Umbilical cord (tissue), 2 donors: ENCODE data around the gene DPYSL4. TPM values are rescaled to one million over a fixed set of nuclear protein-coding genes. Genes with fewer than 3 reads are reported as not detected.

Source experiments
- DNase-seq: peaks from one replicate; pipeline ENCODE4 v3.0.0-alpha.2; 2015; ENCODE audit warnings: low spot score
- total RNA-seq: library from RNA; depleted of rRNA; stranded (reverse); fragments of >200 nt; gene quantifications from one replicate; pipeline ENCODE4 v1.2.3, GENCODE V29; 2014; ENCODE audit warnings: low replicate concordance; ENCODE audit not compliant: insufficient read depth

The DPYSL4 gene
- total RNA-seq, 1 donor from 2014 or later = 1.2 TPM

GRCh38 chr10:132241086-132241485, 54.3 kb downstream of the DPYSL4 start:
- DNase-seq = no peak

GRCh38 chr10:132241496-132241895, 54.7 kb downstream of the DPYSL4 start:
- DNase-seq = no peak

GRCh38 chr10:132242103-132242840, 55.5 kb downstream of the DPYSL4 start:
- DNase-seq = no peak

GRCh38 chr10:132243141-132243540, 56.4 kb downstream of the DPYSL4 start:
- no peak for DNase-seq

GRCh38 chr10:132243626-132244025, 56.9 kb downstream of the DPYSL4 start:
- no peak for DNase-seq

GRCh38 chr10:132245056-132245455, 58.3 kb downstream of the DPYSL4 start:
- DNase-seq = no peak

DNA sequence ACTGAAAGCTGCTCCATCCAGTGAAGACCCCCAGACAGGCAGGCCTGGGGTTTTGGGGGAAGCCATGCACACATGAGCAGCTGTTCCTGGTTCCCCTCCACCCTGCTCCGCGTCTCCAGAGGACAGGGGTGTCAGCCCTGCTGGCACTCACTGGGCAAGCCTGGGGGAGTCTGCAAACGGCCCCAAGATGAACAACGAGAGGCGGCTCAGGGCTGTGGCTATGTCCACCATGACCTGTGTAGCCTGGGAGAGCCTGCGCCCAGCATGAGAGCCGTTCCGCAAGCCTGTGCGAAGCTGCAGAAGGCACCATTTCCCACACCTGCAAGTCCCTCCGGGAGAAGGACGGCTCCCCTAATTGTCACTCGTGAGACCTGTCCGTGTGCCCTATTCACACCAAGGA, 59.5 kb downstream of the DPYSL4 start:
- no peak for DNase-seq

DNA sequence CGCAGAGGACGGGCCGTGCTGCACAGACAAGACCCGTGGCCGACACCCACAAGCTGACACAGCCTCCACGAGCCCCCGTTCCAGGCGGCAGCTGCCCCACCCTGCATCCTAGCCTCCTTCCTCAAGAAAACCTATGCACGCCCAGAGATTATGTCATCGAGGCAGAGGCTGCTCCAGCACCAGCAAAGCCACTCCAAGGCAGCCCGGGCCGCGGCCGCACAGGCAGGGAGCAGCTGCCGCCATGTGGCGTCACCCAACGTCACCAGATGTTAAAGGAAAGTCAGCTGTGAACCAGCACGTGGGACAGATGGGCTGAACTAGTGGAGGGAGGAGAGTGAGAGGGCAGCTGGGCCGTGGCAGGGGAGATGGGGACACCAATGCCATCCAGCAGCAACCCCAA, 61.2 kb downstream of the DPYSL4 start:
- no peak for DNase-seq

- DNase-seq = no peak
Observed at GRCh38 chr10:132248455-132249225, 61.9 kb downstream of the DPYSL4 start.

- DNase-seq = no peak
Observed at GRCh38 chr10:132249226-132249724, 62.5 kb downstream of the DPYSL4 start.

- no peak for DNase-seq
Observed at GRCh38 chr10:132249824-132250375, 63.2 kb downstream of the DPYSL4 start.

- DNase-seq = no peak
Observed at GRCh38 chr10:132250481-132251475, 64.0 kb downstream of the DPYSL4 start.

GRCh38 chr10:132251928-132252327, 65.2 kb downstream of the DPYSL4 start:
- no peak for DNase-seq

DNA sequence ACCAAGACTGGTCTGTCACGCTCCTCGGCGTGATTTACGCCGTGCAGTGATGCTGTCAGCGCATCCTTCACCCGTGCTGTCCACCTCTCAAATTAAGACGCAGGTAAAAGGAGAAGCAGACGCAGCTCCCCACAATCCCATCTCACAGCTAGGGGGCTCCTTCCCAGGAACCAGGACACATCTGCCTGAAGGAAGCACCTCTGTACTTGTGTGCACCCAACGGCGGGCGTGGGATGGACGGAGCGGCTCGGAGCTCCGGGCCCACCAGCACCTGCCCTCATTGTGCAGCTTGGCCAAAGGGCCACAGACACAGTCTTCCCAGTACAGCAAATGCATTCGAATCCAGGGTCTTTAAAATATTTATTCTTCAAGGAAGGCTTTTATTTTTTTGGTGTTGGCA, 65.7 kb downstream of the DPYSL4 start:
- no peak for DNase-seq

DNA sequence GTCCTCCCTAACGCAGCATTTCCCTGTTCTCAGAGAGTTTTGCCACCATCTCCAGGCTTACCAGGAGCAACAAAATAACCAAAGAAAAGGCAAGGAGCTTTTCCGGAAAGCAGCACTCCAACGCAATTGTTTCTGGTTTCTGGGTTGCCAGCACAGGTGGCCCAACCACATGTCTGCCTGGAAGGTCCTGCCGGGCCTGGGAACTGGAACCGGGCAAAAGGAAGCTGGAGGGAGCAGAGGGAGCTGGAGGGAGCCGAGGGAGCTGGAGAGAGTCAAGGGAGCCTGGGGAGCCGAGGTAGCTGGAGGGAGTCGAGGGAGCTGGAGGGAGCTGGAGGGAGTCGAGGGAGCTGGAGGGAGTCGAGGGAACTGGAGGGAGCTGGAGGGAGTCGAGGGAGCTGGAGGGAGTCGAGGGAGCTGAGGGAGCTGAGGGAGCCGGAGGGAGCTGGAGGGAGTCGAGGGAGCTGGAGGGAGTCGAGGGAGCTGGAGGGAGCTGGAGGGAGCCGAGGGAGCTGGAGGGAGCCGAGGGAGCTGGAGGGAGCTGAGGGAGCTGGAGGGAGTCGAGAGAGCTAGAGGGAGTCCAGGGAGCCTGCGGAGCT, 66.4 kb downstream of the DPYSL4 start:
- no peak for DNase-seq

DNA sequence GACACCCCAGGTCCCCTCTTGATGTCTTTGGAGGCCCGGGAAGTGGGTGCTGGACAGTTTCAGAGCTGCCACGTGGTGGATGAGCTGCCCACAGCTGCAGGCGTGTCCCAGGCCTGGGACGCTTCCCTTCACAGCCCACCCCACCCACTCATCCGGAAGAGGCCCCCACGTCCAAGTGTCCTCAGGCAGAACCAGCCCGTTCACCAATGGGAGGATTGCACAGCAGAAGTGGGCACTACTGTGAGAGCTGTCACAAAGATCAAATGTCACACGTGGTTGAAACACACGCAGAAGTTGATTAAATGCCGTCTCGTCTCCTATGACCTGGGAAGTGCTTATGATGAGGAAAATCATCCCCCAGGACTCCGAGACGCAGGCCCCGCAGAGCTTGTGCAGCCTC, 68.1 kb downstream of the DPYSL4 start:
- DNase-seq = no peak

Other genes with a start within 250 kb of the DPYSL4 start
- gene BNIP3, start 205.0 kb upstream of the DPYSL4 start, total RNA-seq = 162 TPM
- 0.72 TPM for gene JAKMIP3, start 121.0 kb upstream of the DPYSL4 start, total RNA-seq
- not detected for gene STK32C, start 121.0 kb downstream of the DPYSL4 start, total RNA-seq
- 4.6 TPM for gene LRRC27, start 145.2 kb downstream of the DPYSL4 start, total RNA-seq
- gene PWWP2B, start 210.3 kb downstream of the DPYSL4 start, total RNA-seq = 9.1 TPM